Activated effector memory CD4-positive, alpha-beta T cell treated with Interleukin-2 at 50 U/mL for 16 hours (primary cell): ENCODE results near the gene APBA2.

Experiments
- DNase-seq: peaks from one replicate; pipeline ENCODE4 v3.0.0-alpha.2; 2020

Gene APBA2

GRCh38 chr15:29066838-29067237, 181.1 kb downstream of the APBA2 start:
- DNase-seq: no peak

GRCh38 chr15:29067949-29068348, 182.2 kb downstream of the APBA2 start:
- DNase-seq: no peak

- DNase-seq: no peak
Measured at GRCh38 chr15:29070471-29071231, 184.9 kb downstream of the APBA2 start.

GRCh38 chr15:29071232-29071881, 185.6 kb downstream of the APBA2 start:
- DNase-seq: no peak

DNA sequence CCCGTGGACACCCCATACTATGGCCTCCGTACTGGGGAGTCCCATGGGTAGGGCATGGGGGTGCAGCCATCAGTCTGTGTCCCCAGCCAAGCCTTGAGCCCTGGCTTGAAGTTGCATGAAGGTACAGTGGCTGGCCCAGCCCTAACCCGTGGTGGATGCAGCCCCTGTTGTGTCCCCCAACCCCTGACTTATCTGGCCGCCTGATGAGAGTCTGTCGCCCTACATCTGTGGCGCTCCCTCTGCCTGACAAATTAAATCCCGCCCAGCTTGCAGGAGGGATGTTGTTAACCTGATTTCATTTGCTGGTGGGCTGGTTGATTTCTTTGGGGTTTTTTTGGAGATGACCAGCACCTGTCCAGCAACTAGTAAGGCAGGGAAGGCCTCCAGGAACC, 186.1 kb downstream of the APBA2 start:
- DNase-seq: no peak

DNA sequence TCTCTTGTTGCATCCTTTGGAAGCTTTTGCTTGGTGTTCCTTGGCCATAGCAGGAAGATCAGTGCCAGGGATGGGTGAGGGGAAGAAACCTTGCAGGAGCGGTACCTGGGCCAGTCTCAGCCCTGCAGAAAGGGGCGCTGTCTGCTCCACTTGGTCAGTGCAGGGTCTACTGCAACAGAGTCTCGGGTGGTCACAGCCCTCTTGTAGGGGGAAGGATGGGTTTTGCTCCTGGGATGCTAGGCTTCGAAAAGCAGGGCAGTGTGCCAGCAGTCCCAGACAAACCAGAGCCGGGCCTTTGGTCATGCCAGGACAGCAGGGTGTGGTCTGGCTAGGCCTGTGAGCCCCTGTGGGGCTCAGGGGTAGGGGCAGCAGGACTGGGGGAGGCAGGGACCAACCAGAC, 186.7 kb downstream of the APBA2 start:
- no peak for DNase-seq

GRCh38 chr15:29074045-29074444, 188.3 kb downstream of the APBA2 start:
- no peak for DNase-seq

- DNase-seq: no peak
Measured at GRCh38 chr15:29078541-29078940, 192.8 kb downstream of the APBA2 start.

DNA sequence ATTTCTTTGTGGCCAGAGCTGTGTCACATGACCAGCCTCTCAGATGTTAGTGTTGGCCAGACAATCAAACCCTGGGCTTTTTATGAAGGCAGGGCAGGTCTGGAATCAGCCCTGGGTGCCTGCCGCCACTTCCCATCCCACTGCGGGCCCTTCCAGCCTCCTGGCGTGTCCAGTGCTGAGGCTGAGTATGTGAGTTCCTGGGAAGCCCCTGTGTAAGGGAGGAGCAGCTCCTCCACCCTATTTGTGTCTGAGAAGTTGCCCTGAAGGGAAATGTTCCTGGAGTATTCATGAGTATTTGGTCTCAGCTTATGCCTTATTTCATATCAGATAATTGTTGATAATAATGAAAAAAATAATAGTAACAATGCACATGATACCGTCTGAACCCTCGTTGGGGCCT, 193.7 kb downstream of the APBA2 start:
- DNase-seq: no peak

DNA sequence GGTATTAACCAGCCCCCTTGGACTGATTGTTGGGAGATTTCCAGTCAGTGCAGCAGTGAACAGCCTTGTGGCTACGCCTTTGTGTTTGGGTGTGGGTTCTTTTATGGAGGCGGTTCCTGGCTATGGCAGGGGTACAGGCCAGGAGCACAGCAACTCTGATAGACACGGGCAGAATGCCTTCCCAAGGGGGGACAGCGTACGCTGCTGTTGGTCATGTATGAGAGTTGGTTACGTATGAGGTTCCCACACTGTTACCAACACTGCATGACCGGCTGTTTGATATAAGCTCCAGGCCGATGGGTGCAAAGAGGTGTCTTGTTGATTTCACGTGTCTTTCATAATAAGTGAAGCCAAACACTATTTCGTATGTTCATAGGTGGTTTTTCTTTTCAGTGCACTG, 196.0 kb downstream of the APBA2 start:
- DNase-seq: no peak

- DNase-seq: no peak
Measured at GRCh38 chr15:29083161-29083560, 197.4 kb downstream of the APBA2 start.

GRCh38 chr15:29083858-29084257, 198.1 kb downstream of the APBA2 start:
- no peak for DNase-seq

DNA sequence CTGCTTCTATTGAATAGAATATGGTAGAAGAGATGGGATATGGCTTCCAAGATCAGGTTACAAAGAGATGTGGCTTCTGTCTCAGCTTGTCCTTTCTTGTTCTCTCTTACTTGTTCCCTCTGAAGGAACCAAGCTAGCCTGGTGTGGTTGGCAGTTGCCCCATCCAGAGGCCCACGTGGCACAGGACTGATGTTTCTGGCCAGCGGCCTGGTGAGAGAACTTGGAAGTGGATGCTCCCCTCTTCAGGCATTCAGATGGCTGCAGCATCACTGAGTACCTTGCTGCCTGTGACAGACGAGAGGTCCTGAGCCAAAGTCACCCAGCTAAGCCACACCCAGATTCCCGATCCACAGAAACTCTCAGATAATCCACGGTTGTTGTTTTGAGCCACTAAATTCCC, 200.2 kb downstream of the APBA2 start:
- no peak for DNase-seq

- DNase-seq: no peak
Measured at GRCh38 chr15:29086891-29087290, 201.1 kb downstream of the APBA2 start.

GRCh38 chr15:29087521-29088285, 201.9 kb downstream of the APBA2 start:
- DNase-seq: no peak

GRCh38 chr15:29088666-29089065, 202.9 kb downstream of the APBA2 start:
- no peak for DNase-seq

DNA sequence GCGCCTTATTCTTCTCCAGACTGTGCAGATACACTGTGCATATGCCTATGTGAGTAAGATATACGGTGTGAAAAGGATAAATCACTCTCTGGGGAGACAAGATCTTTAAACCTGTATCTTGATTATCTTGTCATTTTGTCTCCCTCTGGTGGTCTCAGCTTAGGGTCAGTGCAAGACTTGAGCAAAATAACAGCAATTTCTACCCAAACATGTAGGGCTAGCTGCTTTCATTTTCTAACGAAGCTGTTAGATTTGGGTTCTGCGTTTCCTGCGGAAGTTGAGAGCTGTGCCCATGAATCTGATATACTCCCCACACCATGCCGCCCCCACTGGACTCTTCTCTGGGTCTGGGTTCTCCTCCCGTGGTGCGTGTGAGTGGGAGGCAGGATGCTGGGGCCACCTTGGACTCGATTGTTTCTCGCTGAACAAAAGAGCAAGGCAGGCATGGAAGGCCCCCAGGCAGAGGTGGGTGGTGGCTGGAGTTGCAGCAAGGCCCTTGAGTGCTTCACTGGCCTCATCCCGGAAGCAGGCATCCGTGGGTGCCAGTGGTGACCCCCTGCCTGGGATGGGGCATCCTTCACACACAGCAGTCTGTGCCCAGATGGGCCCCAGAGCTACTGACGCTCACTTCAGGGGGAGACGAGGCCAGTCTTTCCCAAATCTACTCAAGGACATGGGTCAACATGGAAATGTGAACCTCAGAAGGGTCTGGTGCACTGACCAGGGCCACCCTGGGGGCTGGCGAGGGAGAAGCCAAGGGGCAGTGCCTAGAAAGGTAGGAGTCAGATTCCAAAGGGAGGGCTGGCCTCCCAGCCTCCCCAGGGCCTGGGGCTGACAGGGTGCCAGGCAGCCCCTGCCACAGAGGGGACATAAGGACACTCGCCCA, 204.2 kb downstream of the APBA2 start:
- DNase-seq: peak; percentile 18

DNA sequence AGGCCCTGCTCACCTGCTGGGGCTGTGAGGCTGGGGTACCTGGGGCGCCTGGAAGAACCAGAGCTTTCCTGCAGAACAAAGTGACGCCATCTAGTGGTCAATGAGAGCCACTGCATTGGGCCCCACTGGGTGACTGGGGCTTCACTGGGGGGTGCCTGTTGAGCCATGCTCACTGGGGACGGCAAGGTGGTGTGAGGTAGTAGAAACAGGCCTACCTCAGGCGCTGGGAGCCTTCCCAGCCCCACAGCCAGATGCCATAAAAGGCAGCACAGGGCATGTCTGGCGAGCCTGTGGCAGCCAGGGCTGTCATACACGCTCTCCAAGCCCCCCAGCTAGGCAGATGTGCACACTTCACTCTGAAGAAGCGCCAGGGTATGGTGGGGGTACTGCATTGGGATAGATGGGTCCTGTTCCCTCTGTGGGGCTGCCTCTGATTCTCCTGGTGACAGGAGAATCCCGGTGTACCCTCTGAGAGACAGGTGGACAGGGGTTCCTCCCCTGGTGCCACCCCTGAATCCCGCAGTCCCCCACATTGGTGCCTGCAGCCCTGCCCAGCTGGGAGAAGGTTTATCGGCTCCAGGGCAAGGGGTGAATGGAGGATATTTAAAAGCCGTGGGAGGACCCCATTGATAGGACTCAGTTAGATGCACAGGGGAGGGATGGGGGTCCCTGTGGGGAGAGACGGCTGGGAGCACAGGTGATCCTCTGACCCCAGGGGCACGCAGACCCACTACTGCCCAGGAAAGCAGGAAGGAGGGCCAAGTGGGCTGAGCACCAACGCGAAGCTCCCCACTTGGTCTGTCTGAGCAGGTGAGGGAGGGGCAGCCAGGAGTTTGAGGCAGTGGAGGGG, 205.1 kb downstream of the APBA2 start:
- DNase-seq: peak; percentile 27

GRCh38 chr15:29091666-29092065, 205.9 kb downstream of the APBA2 start:
- no peak for DNase-seq

- no peak for DNase-seq
Measured at GRCh38 chr15:29092376-29093064, 206.7 kb downstream of the APBA2 start.

DNA sequence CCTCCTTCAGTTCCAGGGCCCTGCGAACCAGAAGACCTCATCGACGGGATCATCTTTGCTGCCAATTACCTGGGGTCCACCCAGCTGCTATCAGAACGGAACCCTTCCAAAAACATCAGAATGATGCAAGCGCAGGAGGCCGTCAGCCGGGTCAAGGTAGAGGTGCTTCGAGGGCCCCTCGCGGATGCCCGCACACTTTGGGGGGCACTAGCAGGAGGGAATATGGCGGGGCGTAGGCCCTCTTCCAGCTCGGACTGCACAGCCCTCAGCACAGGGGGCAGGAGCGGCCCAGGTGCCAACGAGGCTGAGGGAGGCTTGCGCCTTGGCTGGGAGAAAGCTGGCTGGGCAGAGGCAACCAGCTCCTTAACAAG, 207.3 kb downstream of the APBA2 start:
- DNase-seq: no peak
